Neural crest cell (in vitro differentiated cells): Measurements from ENCODE around the gene ATP6V1A. TPM values are rescaled to one million over a fixed set of nuclear protein-coding genes. Genes with fewer than 3 reads are reported as not detected.
"Not testable (repeated sequence)": the region's sequence is repeated elsewhere in the genome, so short reads cannot be mapped to it uniquely, and the experiment has no call there.

Experiments
- DNase-seq: peaks from one replicate; pipeline ENCODE4 v3.0.0; 2021; ENCODE audit warnings: low read depth, mixed read lengths, low spot score
- H3K27ac Mint-ChIP-seq: one replicate; pipeline ENCODE4 v1.8.0; 2021; ENCODE audit warnings: mild to moderate bottlenecking, mixed read lengths; ENCODE audit not compliant: unreplicated experiment
- H3K27me3 Mint-ChIP-seq: 2 replicates; pipeline ENCODE4 v1.8.0; 2021; ENCODE audit warnings: low read depth, mild to moderate bottlenecking, mixed read lengths
- H3K36me3 Mint-ChIP-seq: 2 replicates; pipeline ENCODE4 v1.8.0; 2021; ENCODE audit warnings: low read depth, mild to moderate bottlenecking, mixed read lengths
- H3K4me1 Mint-ChIP-seq: 2 replicates; pipeline ENCODE4 v1.8.0; 2021; ENCODE audit warnings: mixed read lengths
- H3K4me3 Mint-ChIP-seq: one replicate; pipeline ENCODE4 v1.8.0; 2021; ENCODE audit warnings: mild to moderate bottlenecking, mixed read lengths
- H3K9me3 Mint-ChIP-seq: 2 replicates; pipeline ENCODE4 v1.8.0; 2021; ENCODE audit warnings: mixed read lengths
- total RNA-seq: library from RNA; stranded (reverse); gene quantifications from 2 replicates; pipeline ENCODE4 v1.2.1, GENCODE V29; 2021
- TF ChIP-seq, protein P1 (sequence below): fragments of 200-600 bp; sonication (generic); conservative IDR thresholded peaks from 2 replicates; pipeline ENCODE4 v1.5.0; 2021; ENCODE audit warnings: antibody characterized with exemption, mild to moderate bottlenecking

Gene ATP6V1A
- total RNA-seq, 1 donor from 2014 or later, result 58.1 TPM

DNA sequence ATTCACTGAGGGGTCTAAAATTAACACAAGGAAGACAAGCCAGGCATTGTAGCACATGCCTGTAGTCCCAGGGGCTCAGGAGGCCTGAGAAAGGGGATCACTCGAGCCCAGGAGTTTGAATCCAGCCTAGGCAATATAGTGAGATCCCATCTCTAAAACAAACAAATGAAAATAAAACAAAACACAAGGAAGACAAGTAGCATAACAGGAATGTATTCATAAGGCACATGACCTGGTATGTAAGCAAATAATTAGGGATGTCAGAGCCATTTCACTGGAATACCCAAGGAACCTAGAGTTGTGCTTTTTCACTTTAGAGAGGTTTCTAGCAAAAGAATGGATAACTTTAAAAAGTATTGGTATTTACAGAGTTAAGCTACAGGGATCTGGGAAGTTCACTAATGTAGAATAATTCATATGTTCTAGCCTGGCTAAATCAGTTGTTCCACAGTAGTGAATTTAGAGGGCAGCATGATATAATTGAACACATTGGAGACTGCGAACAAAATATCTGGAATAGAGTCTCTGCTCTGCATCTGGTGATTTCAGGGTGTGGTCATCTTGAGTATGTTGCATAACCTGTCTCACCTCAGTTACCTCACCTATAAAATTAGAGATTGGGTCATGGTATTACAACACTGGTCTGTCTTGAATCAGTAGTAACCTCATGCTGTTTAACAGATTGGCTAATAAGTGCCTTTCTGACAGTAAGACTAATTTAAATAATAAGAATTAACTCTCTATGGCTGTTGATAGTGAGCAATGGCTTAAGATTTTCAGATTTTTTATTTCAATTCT, 101.0 kb downstream of the ATP6V1A start:
- no peak for DNase-seq
- TF ChIP-seq, protein P1, sequence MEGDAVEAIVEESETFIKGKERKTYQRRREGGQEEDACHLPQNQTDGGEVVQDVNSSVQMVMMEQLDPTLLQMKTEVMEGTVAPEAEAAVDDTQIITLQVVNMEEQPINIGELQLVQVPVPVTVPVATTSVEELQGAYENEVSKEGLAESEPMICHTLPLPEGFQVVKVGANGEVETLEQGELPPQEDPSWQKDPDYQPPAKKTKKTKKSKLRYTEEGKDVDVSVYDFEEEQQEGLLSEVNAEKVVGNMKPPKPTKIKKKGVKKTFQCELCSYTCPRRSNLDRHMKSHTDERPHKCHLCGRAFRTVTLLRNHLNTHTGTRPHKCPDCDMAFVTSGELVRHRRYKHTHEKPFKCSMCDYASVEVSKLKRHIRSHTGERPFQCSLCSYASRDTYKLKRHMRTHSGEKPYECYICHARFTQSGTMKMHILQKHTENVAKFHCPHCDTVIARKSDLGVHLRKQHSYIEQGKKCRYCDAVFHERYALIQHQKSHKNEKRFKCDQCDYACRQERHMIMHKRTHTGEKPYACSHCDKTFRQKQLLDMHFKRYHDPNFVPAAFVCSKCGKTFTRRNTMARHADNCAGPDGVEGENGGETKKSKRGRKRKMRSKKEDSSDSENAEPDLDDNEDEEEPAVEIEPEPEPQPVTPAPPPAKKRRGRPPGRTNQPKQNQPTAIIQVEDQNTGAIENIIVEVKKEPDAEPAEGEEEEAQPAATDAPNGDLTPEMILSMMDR, result no peak
- Mint-ChIP-seq H3K27ac (no peak overlapping the region), H3K4me1 (peaks cover 4% of the 10 kb centered on the region), H3K36me3 (no peaks in the 10 kb centered on the region), H3K4me3 (no peak overlapping the region), H3K27me3 (no peaks in the 10 kb centered on the region), H3K9me3 (no peaks in the 10 kb centered on the region)

DNA sequence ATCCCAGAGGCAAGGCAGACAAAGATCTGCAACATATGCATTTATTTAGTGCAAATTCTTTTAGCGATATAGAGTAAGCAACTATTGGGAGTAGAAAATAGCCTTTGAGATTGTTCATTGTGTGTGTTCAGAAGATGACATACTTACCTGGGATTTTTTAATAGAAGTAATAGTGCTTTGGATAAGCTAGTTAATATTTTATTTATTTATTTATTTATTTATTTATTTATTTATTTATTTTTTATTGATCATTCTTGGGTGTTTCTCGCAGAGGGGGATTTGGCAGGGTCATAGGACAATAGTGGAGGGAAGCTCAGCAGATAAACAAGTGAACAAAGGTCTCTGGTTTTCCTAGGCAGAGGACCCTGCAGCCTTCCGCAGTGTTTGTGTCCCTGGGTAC, 102.2 kb downstream of the ATP6V1A start:
- H3K4me1 Mint-ChIP-seq, H3K9me3 Mint-ChIP-seq: not testable (repeated sequence)

DNA sequence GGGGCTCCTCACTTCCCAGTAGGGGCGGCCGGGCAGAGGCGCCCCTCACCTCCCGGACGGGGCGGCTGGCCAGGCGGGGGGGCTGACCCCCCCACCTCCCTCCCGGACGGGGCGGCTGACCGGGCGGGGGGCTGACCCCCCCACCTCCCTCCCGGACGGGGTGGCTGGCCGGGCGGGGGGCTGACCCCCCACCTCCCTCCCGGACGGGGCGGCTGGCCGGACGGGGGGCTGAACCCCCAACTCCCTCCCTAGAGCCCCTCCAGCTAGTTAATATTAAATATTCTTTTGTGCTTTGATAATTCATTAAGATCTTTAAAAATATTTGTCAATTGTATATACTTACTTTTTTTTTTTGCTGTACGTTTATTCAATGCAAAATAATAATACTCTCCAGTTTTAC, 103.0 kb downstream of the ATP6V1A start:
- not testable (repeated sequence) for H3K4me3 Mint-ChIP-seq, DNase-seq, H3K9me3 Mint-ChIP-seq, H3K27me3 Mint-ChIP-seq, H3K27ac Mint-ChIP-seq, H3K36me3 Mint-ChIP-seq, H3K4me1 Mint-ChIP-seq

More for the DNA sequence above, 102.2 kb downstream of the ATP6V1A start:
- H3K36me3 Mint-ChIP-seq, H3K4me3 Mint-ChIP-seq, H3K27ac Mint-ChIP-seq, DNase-seq, H3K27me3 Mint-ChIP-seq: not testable (repeated sequence)

DNA sequence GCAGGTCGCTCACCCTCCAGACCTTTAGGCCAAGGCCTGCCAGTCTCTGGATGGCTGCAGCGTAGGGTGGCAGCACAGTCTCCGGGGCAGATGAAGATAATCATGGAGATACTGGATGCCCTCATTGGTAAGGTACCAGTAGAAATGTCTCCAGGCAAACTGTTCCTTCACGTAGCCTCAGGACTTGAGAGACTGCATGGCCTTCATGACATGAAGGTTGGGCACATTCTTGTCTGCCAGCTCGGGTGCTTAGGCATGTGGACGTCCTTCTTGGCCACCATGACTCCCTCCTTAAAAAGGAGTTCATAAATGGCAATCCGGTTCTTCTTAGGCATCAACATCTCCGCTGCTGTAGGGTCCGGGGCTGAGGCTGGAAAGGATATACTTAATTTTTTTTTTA, 103.6 kb downstream of the ATP6V1A start:
- DNase-seq, H3K9me3 Mint-ChIP-seq, H3K27ac Mint-ChIP-seq, H3K4me1 Mint-ChIP-seq, H3K27me3 Mint-ChIP-seq, H3K36me3 Mint-ChIP-seq, H3K4me3 Mint-ChIP-seq: not testable (repeated sequence)

DNA sequence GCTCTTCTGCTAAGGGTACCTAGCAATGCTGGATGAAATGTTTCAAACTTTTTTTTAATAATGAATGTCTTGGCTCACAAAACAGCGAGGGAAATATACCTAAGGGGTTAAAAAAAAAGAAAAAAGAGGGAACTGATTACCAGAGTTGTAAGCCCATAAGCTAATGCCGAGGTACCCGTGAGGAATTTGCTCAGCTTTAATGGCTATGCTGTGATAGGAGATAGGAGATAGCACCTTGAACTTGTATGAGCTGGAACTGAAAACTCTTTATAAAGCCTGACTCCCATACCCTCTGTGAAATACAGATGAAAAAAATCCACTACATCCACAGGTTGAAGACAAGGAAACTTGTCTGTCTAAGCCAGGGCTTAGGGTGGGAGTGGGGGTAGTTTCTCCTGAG, 105.7 kb downstream of the ATP6V1A start:
- no peak for DNase-seq
- no peaks in the 10 kb centered on the region for H3K27me3 Mint-ChIP-seq
- TF ChIP-seq, protein P1, result no peak
- no peaks in the 10 kb centered on the region for H3K9me3 Mint-ChIP-seq
- H3K36me3 Mint-ChIP-seq, result no peaks in the 10 kb centered on the region
- H3K4me1 Mint-ChIP-seq, result no peaks in the 10 kb centered on the region
- H3K4me3 Mint-ChIP-seq, result no peak overlapping the region
- H3K27ac Mint-ChIP-seq, result no peak overlapping the region

Other genes starting within 250 kb of the ATP6V1A start
- 20.6 and 24.3 TPM in 2 replicates for gene SPICE1, start 231.9 kb upstream of the ATP6V1A start, total RNA-seq
- 0.23 and 0.41 TPM in 2 replicates for gene SIDT1, start 214.5 kb upstream of the ATP6V1A start, total RNA-seq
- 18.3 and 19.7 TPM in 2 replicates for gene USF3, start 50.4 kb upstream of the ATP6V1A start, total RNA-seq
- 138 and 144 TPM in 2 replicates for gene NAA50, start 786 bp upstream of the ATP6V1A start, total RNA-seq
- 1.6 and 2.4 TPM in 2 replicates for gene GRAMD1C, start 91.8 kb downstream of the ATP6V1A start, total RNA-seq
- gene ZDHHC23, start 201.0 kb downstream of the ATP6V1A start, total RNA-seq, result 0.28 and 0.34 TPM in 2 replicates